ENCODE measurements around the gene RNPS1. TPM values are rescaled to one million over a fixed set of nuclear protein-coding genes. Genes with fewer than 3 reads are reported as not detected.

The RNPS1 gene
- total RNA-seq, 4 donors from 2014 or later: 71.5 to 155 (median 122) TPM

GRCh38 chr16:2228161-2228824, 39.6 kb downstream of the RNPS1 start:
- Histone ChIP-seq H3K4me3 (no peak overlapping the region), H3K36me3 (peaks cover 0 to 55% (median 0%) of the 10 kb centered on the region in 3 donors), H3K27ac (no peak overlapping the region), H3K27me3 (no peaks in the 10 kb centered on the region), H3K4me1 (peaks cover 0 to 19% (median 11%) of the 10 kb centered on the region in 4 donors), H3K9me3 (no peaks in the 10 kb centered on the region)
- no peak for DNase-seq
- TF ChIP-seq, protein P1, sequence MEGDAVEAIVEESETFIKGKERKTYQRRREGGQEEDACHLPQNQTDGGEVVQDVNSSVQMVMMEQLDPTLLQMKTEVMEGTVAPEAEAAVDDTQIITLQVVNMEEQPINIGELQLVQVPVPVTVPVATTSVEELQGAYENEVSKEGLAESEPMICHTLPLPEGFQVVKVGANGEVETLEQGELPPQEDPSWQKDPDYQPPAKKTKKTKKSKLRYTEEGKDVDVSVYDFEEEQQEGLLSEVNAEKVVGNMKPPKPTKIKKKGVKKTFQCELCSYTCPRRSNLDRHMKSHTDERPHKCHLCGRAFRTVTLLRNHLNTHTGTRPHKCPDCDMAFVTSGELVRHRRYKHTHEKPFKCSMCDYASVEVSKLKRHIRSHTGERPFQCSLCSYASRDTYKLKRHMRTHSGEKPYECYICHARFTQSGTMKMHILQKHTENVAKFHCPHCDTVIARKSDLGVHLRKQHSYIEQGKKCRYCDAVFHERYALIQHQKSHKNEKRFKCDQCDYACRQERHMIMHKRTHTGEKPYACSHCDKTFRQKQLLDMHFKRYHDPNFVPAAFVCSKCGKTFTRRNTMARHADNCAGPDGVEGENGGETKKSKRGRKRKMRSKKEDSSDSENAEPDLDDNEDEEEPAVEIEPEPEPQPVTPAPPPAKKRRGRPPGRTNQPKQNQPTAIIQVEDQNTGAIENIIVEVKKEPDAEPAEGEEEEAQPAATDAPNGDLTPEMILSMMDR (IDR thresholded peaks at IDR 0.05): no peak
- no peak for TF ChIP-seq POLR2A (IDR thresholded peaks at IDR 0.05)

DNA sequence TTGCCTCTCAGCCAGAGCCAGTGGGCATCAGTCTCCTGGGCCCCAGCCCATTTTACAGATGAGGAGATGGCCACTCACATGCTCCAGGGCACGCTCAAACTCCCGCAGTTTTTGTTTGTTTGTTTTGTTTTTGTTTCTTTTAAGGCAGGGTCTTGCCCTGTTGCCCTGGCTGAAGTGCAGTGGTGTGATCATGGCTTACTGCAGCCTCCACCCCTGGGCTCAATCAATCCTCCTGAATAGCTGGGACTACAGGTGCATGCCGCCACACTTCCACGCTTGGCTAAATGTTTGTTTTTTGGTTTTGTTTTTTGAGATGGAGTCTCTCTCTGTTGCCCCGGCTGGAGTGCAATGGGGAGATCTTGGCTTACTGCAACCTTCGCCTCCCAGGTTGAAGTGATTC, 41.0 kb downstream of the RNPS1 start:
- H3K36me3 ChIP-seq: peaks cover 0 to 41% (median 0%) of the 10 kb centered on the region in 3 donors

GRCh38 chr16:2226245-2226793, 41.6 kb downstream of the RNPS1 start:
- TF ChIP-seq POLR2A (IDR thresholded peaks at IDR 0.05): no peak
- TF ChIP-seq, protein P1 (IDR thresholded peaks at IDR 0.05): no peak
- no peaks in the 10 kb centered on the region for H3K27me3 ChIP-seq
- H3K4me1 ChIP-seq: peaks cover 0 to 19% (median 11%) of the 10 kb centered on the region in 4 donors
- H3K27ac ChIP-seq: no peak overlapping the region
- no peaks in the 10 kb centered on the region for H3K9me3 ChIP-seq
- no peak overlapping the region for H3K4me3 ChIP-seq
- H3K36me3 ChIP-seq: peaks cover 0 to 35% (median 0%) of the 10 kb centered on the region in 3 donors
- DNase-seq: no peak

More for the DNA sequence above, 41.0 kb downstream of the RNPS1 start:
- Histone ChIP-seq H3K27me3 (no peaks in the 10 kb centered on the region), H3K4me3 (no peak overlapping the region), H3K4me1 (peaks cover 0 to 19% (median 11%) of the 10 kb centered on the region in 4 donors), H3K9me3 (no peaks in the 10 kb centered on the region), H3K27ac (no peak overlapping the region)
- TF ChIP-seq POLR2A (IDR thresholded peaks at IDR 0.05): no peak
- TF ChIP-seq, protein P1 (IDR thresholded peaks at IDR 0.05): no peak
- no peak for DNase-seq

DNA sequence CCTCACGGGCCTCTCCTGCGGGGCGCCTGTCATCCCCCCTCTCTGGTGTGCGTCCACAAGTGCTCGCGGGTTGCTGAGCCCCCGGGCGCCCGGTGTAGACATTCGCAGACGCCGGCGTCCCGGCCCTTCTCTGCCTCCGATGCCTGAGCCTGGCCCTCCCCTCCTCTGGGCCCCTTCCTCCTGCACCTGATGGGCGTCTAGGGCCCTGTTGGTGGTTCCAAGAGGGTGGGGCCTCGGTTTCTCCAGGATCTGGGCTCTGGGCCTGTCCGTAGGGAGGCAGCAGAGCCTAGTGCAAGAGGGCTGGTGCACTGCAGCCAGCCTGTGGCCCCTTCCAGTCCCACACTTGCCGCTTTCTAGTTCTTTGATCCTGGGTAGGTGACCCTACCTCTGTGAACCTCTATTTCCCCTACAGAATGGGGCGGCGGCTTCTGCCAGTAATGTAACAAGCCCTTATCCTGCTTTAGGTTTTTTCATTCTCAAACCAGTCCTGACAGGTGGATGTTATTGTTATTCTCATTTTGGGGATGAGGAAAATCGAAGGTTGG, 43.9 kb downstream of the RNPS1 start:
- Histone ChIP-seq H3K36me3 (peaks cover 0 to 13% (median 0%) of the 10 kb centered on the region in 3 donors), H3K4me1 (peaks cover 0 to 19% (median 11%) of the 10 kb centered on the region in 4 donors), H3K9me3 (no peaks in the 10 kb centered on the region), H3K4me3 (peak overlapping the region; percentile 84 to 100 (median 91)), H3K27ac (peak overlapping the region; percentile 85 to 91 (median 87)), H3K27me3 (no peaks in the 10 kb centered on the region)
- DNase-seq: peak; percentile 23 to 72 (median 66)
- TF ChIP-seq, protein P1 (IDR thresholded peaks at IDR 0.05): peak in 3 of 6 experiments; percentile 18 to 40 (median 27)
- TF ChIP-seq POLR2A (IDR thresholded peaks at IDR 0.05): no peak

DNA sequence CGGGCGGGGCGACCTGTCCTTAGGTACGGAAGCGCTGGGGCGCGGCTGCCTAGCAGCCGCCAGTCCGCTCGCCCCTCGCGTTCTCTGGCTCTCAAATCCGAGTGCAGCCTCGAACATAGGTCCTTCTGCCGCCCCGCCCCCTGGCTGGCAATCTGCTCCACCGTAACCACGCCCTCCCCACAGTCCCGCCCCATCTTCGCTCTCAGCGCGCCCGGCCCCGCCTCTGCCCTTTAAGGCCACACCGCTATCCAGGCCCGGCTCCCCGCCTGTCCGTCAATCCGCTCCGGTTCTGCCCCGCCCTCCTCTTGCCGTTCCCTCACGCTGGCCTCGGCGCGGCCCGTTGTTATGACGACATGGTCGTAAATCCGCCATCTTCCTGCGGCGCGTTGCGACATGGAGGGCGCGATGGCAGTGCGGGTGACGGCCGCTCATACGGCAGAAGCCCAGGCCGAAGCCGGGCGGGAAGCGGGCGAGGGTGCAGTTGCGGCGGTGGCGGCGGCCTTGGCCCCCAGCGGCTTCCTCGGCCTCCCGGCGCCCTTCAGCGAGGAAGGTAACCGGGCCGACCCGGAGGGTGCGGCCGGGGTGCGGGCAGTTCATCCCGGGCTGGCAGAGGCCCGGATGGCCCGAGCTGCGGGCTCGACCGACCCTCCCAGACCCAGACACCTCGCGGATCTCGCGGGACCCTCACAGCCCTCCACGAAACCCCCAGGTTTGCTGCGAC, 44.5 kb downstream of the RNPS1 start, which contains the start of gene E4F1:
Gene E4F1 (plus strand): TSS at position 371 of the 721 bp plus-strand sequence. CDS start 23 bp downstream, at position 394.
- Histone ChIP-seq H3K36me3 (peaks cover 0 to 7% (median 0%) of the 10 kb centered on the region in 3 donors), H3K27me3 (no peaks in the 10 kb centered on the region), H3K4me1 (peaks cover 0 to 19% (median 11%) of the 10 kb centered on the region in 4 donors), H3K27ac (peak within 1 kb of the TSS; percentile 85 to 91 (median 87)), H3K9me3 (no peaks in the 10 kb centered on the region), H3K4me3 (peak within 1 kb of the TSS; percentile 84 to 100 (median 91))
- peak; percentile 100 for DNase-seq
- TF ChIP-seq, protein P1 (IDR thresholded peaks at IDR 0.05): peak in 1 of 6 experiments; percentile 22
- TF ChIP-seq POLR2A (IDR thresholded peaks at IDR 0.05): peak; percentile 78 to 88
